ENCODE measurements around the gene ZIK1. TPM values are rescaled to one million over a fixed set of nuclear protein-coding genes. Genes with fewer than 3 reads are reported as not detected.
A peak's percentile ranks its signal among the peaks of the same experiment; 100 is the strongest.

Gene ZIK1
- total RNA-seq, 1 donor from 2014 or later = 2.8 TPM

GRCh38 chr19:57606931-57607330 is 23.0 kb downstream of the ZIK1 start:
- no peak for DNase-seq (ENCODE audit: low read depth, low spot score)

DNA sequence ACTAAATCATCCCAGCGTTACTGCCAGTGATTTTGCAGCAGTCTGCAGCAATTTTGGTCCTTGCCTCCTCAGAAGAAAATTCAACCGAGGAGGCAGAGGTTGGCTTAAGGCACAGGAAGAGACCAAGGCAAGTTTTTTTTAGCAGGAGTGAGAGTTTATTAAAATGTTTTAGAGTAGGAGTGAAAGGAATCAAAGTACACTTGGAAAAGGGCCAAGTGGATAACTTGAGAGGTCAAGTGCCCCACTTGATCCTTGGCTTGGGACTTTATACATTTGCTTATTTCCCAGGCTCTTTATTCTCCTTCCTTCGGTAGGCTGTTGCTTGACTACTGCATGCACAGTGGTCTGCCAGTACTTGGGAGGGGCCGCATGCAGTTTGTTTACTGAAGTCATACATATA is 27.2 kb downstream of the ZIK1 start:
- DNase-seq (ENCODE audit: low read depth, low spot score) = no peak

DNA sequence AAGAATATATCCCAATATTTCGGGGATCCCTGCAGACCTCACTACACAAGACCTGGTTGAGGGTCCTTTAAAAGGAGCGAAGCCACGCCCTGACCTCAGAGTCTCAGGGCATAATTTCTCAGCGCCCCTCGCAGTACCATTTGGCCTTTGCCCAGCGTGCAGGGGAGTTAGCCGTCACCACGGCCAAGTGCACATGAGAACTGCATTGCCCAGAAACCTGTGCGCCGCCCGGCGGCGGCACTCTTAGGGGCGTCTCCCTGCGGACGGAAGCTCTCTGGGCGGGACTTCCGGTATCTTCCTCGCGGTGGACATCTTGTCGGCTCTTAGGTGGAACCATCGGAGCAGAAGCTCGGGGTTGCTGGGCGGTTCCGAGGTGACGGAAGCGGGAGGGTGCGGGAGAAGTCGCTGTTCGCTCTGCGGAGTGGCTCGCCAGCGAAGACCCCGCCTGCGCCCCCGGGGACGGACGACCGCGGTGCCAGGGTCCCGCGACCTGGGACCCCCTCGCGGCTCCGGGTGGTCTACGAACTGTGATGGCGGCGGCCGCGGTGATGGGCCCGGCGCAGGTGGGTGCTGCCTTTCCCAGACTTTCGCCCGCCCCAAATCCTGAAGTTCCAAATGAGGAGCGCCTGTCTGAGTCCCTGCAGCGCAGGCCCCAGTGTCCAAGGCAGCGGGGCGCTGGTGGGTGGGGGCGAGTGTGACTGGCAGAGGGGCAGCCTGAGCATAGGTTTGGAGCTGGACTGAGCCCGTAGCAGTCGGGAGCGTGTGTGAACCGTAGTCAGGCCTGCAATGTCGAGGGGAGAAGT is 30.2 kb downstream of the ZIK1 start, which contains the start of gene ZNF134:
Gene ZNF134, plus strand, starts transcription at position 302 of the 803 bp plus-strand sequence. CDS start 5,227 bp downstream, outside the sequence.
- peak; percentile 52 for DNase-seq (ENCODE audit: low read depth, low spot score)

GRCh38 chr19:57615346-57615745 is 31.4 kb downstream of the ZIK1 start:
- DNase-seq (ENCODE audit: low read depth, low spot score) = no peak

GRCh38 chr19:57620673-57621348 is 36.9 kb downstream of the ZIK1 start:
- no peak for DNase-seq (ENCODE audit: low read depth, low spot score)

DNA sequence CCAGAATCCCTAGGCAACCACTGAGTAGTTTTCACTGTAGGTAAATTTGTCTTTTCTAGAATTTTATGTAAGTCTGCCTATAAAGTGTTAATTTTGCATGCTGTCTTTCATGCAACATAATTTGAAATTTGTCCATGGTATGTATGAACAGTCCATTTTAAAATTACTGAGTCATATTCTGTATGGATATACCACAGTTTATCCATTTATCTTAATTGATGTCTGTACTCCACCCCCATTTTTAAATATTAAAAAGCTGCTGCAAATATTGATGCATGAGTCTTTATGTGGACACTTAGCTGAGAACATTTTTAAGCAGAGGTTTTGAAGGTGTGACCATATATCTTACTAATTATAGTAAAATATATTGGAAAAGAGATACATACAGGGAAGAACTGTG is 39.1 kb downstream of the ZIK1 start:
- DNase-seq (ENCODE audit: low read depth, low spot score) = no peak

GRCh38 chr19:57632987-57633831 is 49.3 kb downstream of the ZIK1 start, which contains the start of gene ZNF211:
ZNF211 (plus strand) TSS chr19:57633168; CDS start chr19:57633347, 179 bp downstream.
- peak; percentile 75 for DNase-seq (ENCODE audit: low read depth, low spot score)

DNA sequence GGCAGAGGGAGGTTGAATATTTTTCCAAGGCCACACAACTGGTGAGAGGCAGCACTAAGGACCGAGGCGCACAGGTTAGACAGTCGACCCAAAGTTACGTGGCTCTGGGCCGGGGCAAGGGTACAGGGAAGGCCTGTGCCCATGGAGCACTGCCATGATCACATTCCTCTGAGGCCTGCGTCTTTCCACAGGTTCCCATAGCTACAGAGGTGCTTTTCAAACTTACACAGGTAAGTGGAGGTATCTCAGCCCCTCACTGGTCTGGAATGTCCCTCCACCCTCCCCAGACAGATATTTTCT is 49.8 kb downstream of the ZIK1 start:
- DNase-seq (ENCODE audit: low read depth, low spot score) = no peak

- no peak for DNase-seq (ENCODE audit: low read depth, low spot score)
Observed at GRCh38 chr19:57637379-57637778, 53.4 kb downstream of the ZIK1 start.

DNA sequence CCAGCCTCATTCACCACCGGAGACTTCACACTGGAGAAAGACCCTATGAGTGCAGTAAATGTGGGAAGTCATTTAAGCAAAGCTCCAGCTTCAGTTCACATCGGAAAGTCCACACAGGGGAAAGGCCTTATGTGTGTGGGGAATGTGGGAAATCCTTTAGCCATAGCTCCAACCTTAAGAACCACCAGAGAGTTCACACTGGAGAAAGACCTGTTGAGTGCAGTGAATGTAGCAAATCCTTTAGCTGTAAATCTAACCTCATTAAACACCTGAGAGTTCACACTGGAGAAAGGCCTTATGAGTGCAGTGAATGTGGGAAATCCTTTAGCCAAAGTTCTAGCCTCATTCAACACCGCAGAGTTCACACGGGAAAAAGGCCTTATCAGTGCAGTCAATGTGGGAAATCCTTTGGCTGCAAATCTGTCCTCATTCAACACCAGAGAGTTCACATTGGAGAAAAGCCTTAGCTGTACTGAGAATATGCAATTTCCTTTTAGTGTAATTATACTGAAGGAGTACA is 57.8 kb downstream of the ZIK1 start:
- DNase-seq (ENCODE audit: low read depth, low spot score) = no peak

DNA sequence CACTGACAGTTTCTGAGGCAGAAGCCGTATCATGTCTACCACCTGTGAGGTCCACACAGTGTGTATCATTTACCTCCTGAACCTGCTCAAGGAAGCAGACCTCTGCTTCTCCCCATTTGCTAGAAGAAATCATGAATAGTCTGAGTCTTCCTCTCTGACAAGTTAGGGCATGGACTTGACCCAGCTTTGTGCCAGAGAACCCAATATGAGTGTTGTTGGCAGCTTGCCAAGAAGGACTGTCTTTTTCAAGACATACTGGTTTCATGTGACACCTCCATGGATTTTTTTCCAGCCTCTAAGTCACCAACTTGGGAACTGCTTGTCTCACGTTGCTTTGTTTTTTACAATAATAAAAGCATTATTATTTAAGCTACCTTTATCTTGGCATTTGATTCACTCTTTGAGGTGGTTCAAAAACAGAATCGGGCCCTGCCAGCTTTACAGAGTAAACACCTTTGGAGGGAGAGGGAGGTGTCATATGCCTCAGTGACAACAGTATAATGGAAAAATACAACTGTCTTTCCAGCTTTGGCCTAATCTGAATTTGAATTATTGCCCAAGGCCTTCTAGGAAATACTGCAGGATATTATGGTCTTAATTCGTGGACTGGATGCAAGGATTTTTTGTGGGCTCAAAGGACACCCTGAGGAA is 58.6 kb downstream of the ZIK1 start:
- no peak for DNase-seq (ENCODE audit: low read depth, low spot score)

Other genes with a start within 250 kb of the ZIK1 start
- 9.5 and 11.0 TPM in 2 replicates for gene ZNF304, start 232.9 kb upstream of the ZIK1 start, total RNA-seq
- 8.8 and 10.2 TPM in 2 replicates for gene TRAPPC2B, start 220.6 kb upstream of the ZIK1 start, total RNA-seq
- 2.0 and 2.9 TPM in 2 replicates for gene ZNF547, start 220.6 kb upstream of the ZIK1 start, total RNA-seq
- gene ZNF548, start 194.3 kb upstream of the ZIK1 start, total RNA-seq = 14.2 and 16.6 TPM in 2 replicates
- 10.0 and 10.1 TPM in 2 replicates for gene ZNF17, start 173.0 kb upstream of the ZIK1 start, total RNA-seq
- 12.2 and 14.9 TPM in 2 replicates for gene ZNF749, start 148.8 kb upstream of the ZIK1 start, total RNA-seq
- gene VN1R1, start 127.0 kb upstream of the ZIK1 start, total RNA-seq = 0.20 and 0.35 TPM in 2 replicates
- 14.1 and 25.7 TPM in 2 replicates for gene ZNF772, start 106.6 kb upstream of the ZIK1 start, total RNA-seq
- 8.6 and 13.6 TPM in 2 replicates for gene ZNF419, start 96.4 kb upstream of the ZIK1 start, total RNA-seq
- 10.2 and 10.6 TPM in 2 replicates for gene ZNF773, start 84.2 kb upstream of the ZIK1 start, total RNA-seq
- gene ZNF549, start 56.8 kb upstream of the ZIK1 start, total RNA-seq = 4.2 and 5.6 TPM in 2 replicates
- 5.3 and 6.3 TPM in 2 replicates for gene ZNF550, start 24.3 kb upstream of the ZIK1 start, total RNA-seq
- gene ZNF416, start 5.2 kb upstream of the ZIK1 start, total RNA-seq = 4.4 and 5.4 TPM in 2 replicates
- gene ZNF530, start 15.7 kb downstream of the ZIK1 start, total RNA-seq = 5.0 and 5.7 TPM in 2 replicates
- 15.4 and 19.0 TPM in 2 replicates for gene ZNF134, start 30.1 kb downstream of the ZIK1 start, total RNA-seq
- gene ZNF211, start 49.0 kb downstream of the ZIK1 start, total RNA-seq = 7.1 and 13.5 TPM in 2 replicates
- not detected in 2 replicates for gene ZSCAN4, start 84.8 kb downstream of the ZIK1 start, total RNA-seq
- gene ZNF551, start 97.8 kb downstream of the ZIK1 start, total RNA-seq = 8.7 and 9.8 TPM in 2 replicates
- gene ZNF154, start 125.1 kb downstream of the ZIK1 start, total RNA-seq = 0.92 and 6.0 TPM in 2 replicates
- gene ZNF671, start 143.5 kb downstream of the ZIK1 start, total RNA-seq = 4.7 and 9.3 TPM in 2 replicates
- gene ZNF776, start 162.7 kb downstream of the ZIK1 start, total RNA-seq = 13.2 and 13.4 TPM in 2 replicates
- 10.3 and 17.6 TPM in 2 replicates for gene ZNF586, start 185.5 kb downstream of the ZIK1 start, total RNA-seq
- gene ZNF552, start 230.8 kb downstream of the ZIK1 start, total RNA-seq = 5.8 and 9.2 TPM in 2 replicates
- gene ZNF587B, start 246.2 kb downstream of the ZIK1 start, total RNA-seq = 24.7 and 29.6 TPM in 2 replicates

Data from pulmonary artery endothelial cell (primary cell).